Measurements from ENCODE around the gene TELO2.

TELO2 gene

GRCh38 chr16:1511662-1512569 lies 18.8 kb downstream of the TELO2 start:
- Histone ChIP-seq H3K4me3 (ENCODE audit: low read depth, low read length) (no peak overlapping the region), H4K12ac (ENCODE audit: low read depth, low read length) (no peak overlapping the region), H2BK5ac (ENCODE audit: low read depth, low read length, poor library complexity) (no peak overlapping the region), H3K79me1 (ENCODE audit: low read length) (no peaks in the 10 kb centered on the region), H3K18ac (ENCODE audit: low read length) (no peak overlapping the region), H3K9ac (ENCODE audit: low read length) (no peak overlapping the region), H3K4me2 (ENCODE audit: low read length) (no peak overlapping the region), H3K27ac (ENCODE audit: low read depth, low read length) (no peak overlapping the region), H3K9me3 (ENCODE audit: insufficient read depth, low read depth, low read length) (peaks cover 7% of the 10 kb centered on the region), H4K8ac (ENCODE audit: low read depth, low read length) (no peak overlapping the region), H3K36me3 (ENCODE audit: control insufficient read depth in 1 of 2, insufficient read depth in 2 of 2, low read length in 2 of 2) (peaks cover 35 to 39% of the 10 kb centered on the region in 2 experiments), H2AK5ac (ENCODE audit: low read length) (no peak overlapping the region), H4K91ac (ENCODE audit: low read depth, low read length) (no peak overlapping the region), H3K27me3 (ENCODE audit: insufficient read depth, low read length) (no peaks in the 10 kb centered on the region), H3K23ac (ENCODE audit: low read length) (no peak overlapping the region), H3K79me2 (ENCODE audit: control insufficient read depth, insufficient read depth, low read length, poor library complexity) (no peaks in the 10 kb centered on the region), H2AFZ (ENCODE audit: insufficient read depth, low read length, poor library complexity) (no peak overlapping the region), H3K4me1 (ENCODE audit: control insufficient read depth in 1 of 2, insufficient read depth in 2 of 2, low read length in 2 of 2) (no peaks in the 10 kb centered on the region), H3K14ac (ENCODE audit: low read length) (no peak overlapping the region), H2BK12ac (ENCODE audit: low read length) (no peak overlapping the region), H3K4ac (ENCODE audit: low read depth, low read length) (no peak overlapping the region), H2BK120ac (ENCODE audit: insufficient read depth, low read length, poor library complexity) (no peak overlapping the region)
- DNase-seq = no peak
- WGBS (ENCODE audit: extremely low coverage, insufficient coverage, insufficient read length) = no CpG with 5 or more reads among the region's 30 CpGs

GRCh38 chr16:1512774-1513173 lies 19.6 kb downstream of the TELO2 start:
- no peak for DNase-seq
- no peak overlapping the region for H2BK12ac ChIP-seq (ENCODE audit: low read length)
- H3K79me2 ChIP-seq (ENCODE audit: control insufficient read depth, insufficient read depth, low read length, poor library complexity) = no peaks in the 10 kb centered on the region
- peaks cover 3% of the 10 kb centered on the region for H3K9me3 ChIP-seq (ENCODE audit: insufficient read depth, low read depth, low read length)
- WGBS (ENCODE audit: extremely low coverage, insufficient coverage, insufficient read length) = no CpG with 5 or more reads among the region's 15 CpGs
- no peak overlapping the region for H2BK120ac ChIP-seq (ENCODE audit: insufficient read depth, low read length, poor library complexity)
- H3K79me1 ChIP-seq (ENCODE audit: low read length) = no peaks in the 10 kb centered on the region
- no peak overlapping the region for H2AFZ ChIP-seq (ENCODE audit: insufficient read depth, low read length, poor library complexity)
- H2BK5ac ChIP-seq (ENCODE audit: low read depth, low read length, poor library complexity) = no peak overlapping the region
- peaks cover 27 to 30% of the 10 kb centered on the region in 2 experiments for H3K36me3 ChIP-seq (ENCODE audit: control insufficient read depth in 1 of 2, insufficient read depth in 2 of 2, low read length in 2 of 2)
- no peak overlapping the region for H4K8ac ChIP-seq (ENCODE audit: low read depth, low read length)
- H3K14ac ChIP-seq (ENCODE audit: low read length) = no peak overlapping the region
- H4K91ac ChIP-seq (ENCODE audit: low read depth, low read length) = no peak overlapping the region
- no peaks in the 10 kb centered on the region for H3K27me3 ChIP-seq (ENCODE audit: insufficient read depth, low read length)
- no peaks in the 10 kb centered on the region for H3K4me1 ChIP-seq (ENCODE audit: control insufficient read depth in 1 of 2, insufficient read depth in 2 of 2, low read length in 2 of 2)
- no peak overlapping the region for H2AK5ac ChIP-seq (ENCODE audit: low read length)
- no peak overlapping the region for H3K4me3 ChIP-seq (ENCODE audit: low read depth, low read length)
- H3K23ac ChIP-seq (ENCODE audit: low read length) = no peak overlapping the region
- H4K12ac ChIP-seq (ENCODE audit: low read depth, low read length) = no peak overlapping the region
- no peak overlapping the region for H3K9ac ChIP-seq (ENCODE audit: low read length)
- H3K4ac ChIP-seq (ENCODE audit: low read depth, low read length) = no peak overlapping the region
- no peak overlapping the region for H3K4me2 ChIP-seq (ENCODE audit: low read length)
- H3K18ac ChIP-seq (ENCODE audit: low read length) = no peak overlapping the region
- H3K27ac ChIP-seq (ENCODE audit: low read depth, low read length) = no peak overlapping the region

GRCh38 chr16:1514507-1514906 lies 21.3 kb downstream of the TELO2 start:
- Histone ChIP-seq H3K14ac (ENCODE audit: low read length) (no peak overlapping the region), H3K4ac (ENCODE audit: low read depth, low read length) (no peak overlapping the region), H3K4me1 (ENCODE audit: control insufficient read depth in 1 of 2, insufficient read depth in 2 of 2, low read length in 2 of 2) (no peaks in the 10 kb centered on the region), H4K12ac (ENCODE audit: low read depth, low read length) (no peak overlapping the region), H4K8ac (ENCODE audit: low read depth, low read length) (no peak overlapping the region), H3K27me3 (ENCODE audit: insufficient read depth, low read length) (no peaks in the 10 kb centered on the region), H3K18ac (ENCODE audit: low read length) (no peak overlapping the region), H3K9me3 (ENCODE audit: insufficient read depth, low read depth, low read length) (peaks cover 4% of the 10 kb centered on the region), H3K79me2 (ENCODE audit: control insufficient read depth, insufficient read depth, low read length, poor library complexity) (no peaks in the 10 kb centered on the region), H3K23ac (ENCODE audit: low read length) (no peak overlapping the region), H3K4me3 (ENCODE audit: low read depth, low read length) (no peak overlapping the region), H3K79me1 (ENCODE audit: low read length) (no peaks in the 10 kb centered on the region), H2AFZ (ENCODE audit: insufficient read depth, low read length, poor library complexity) (no peak overlapping the region), H3K27ac (ENCODE audit: low read depth, low read length) (no peak overlapping the region), H2BK5ac (ENCODE audit: low read depth, low read length, poor library complexity) (no peak overlapping the region), H3K9ac (ENCODE audit: low read length) (no peak overlapping the region), H2BK12ac (ENCODE audit: low read length) (no peak overlapping the region), H4K91ac (ENCODE audit: low read depth, low read length) (no peak overlapping the region), H3K4me2 (ENCODE audit: low read length) (no peak overlapping the region), H2AK5ac (ENCODE audit: low read length) (no peak overlapping the region), H2BK120ac (ENCODE audit: insufficient read depth, low read length, poor library complexity) (no peak overlapping the region), H3K36me3 (ENCODE audit: control insufficient read depth in 1 of 2, insufficient read depth in 2 of 2, low read length in 2 of 2) (peaks cover 19 to 23% of the 10 kb centered on the region in 2 experiments)
- no peak for DNase-seq
- no CpG with 5 or more reads among the region's 3 CpGs for WGBS (ENCODE audit: extremely low coverage, insufficient coverage, insufficient read length)

GRCh38 chr16:1518626-1519135 lies 25.5 kb downstream of the TELO2 start:
- Histone ChIP-seq H3K4me2 (ENCODE audit: low read length) (no peak overlapping the region), H3K36me3 (ENCODE audit: control insufficient read depth in 1 of 2, insufficient read depth in 2 of 2, low read length in 2 of 2) (peaks cover 17 to 24% of the 10 kb centered on the region in 2 experiments), H4K91ac (ENCODE audit: low read depth, low read length) (no peak overlapping the region), H3K23ac (ENCODE audit: low read length) (no peak overlapping the region), H3K4ac (ENCODE audit: low read depth, low read length) (no peak overlapping the region), H2AK5ac (ENCODE audit: low read length) (no peak overlapping the region), H3K4me1 (ENCODE audit: control insufficient read depth in 1 of 2, insufficient read depth in 2 of 2, low read length in 2 of 2) (no peaks in the 10 kb centered on the region), H3K14ac (ENCODE audit: low read length) (no peak overlapping the region), H2BK5ac (ENCODE audit: low read depth, low read length, poor library complexity) (no peak overlapping the region), H2BK120ac (ENCODE audit: insufficient read depth, low read length, poor library complexity) (no peak overlapping the region), H3K27me3 (ENCODE audit: insufficient read depth, low read length) (no peaks in the 10 kb centered on the region), H3K27ac (ENCODE audit: low read depth, low read length) (no peak overlapping the region), H3K9ac (ENCODE audit: low read length) (no peak overlapping the region), H4K12ac (ENCODE audit: low read depth, low read length) (no peak overlapping the region), H3K18ac (ENCODE audit: low read length) (no peak overlapping the region), H3K79me1 (ENCODE audit: low read length) (no peaks in the 10 kb centered on the region), H3K9me3 (ENCODE audit: insufficient read depth, low read depth, low read length) (peaks cover 6% of the 10 kb centered on the region), H2BK12ac (ENCODE audit: low read length) (no peak overlapping the region), H2AFZ (ENCODE audit: insufficient read depth, low read length, poor library complexity) (no peak overlapping the region), H4K8ac (ENCODE audit: low read depth, low read length) (no peak overlapping the region), H3K79me2 (ENCODE audit: control insufficient read depth, insufficient read depth, low read length, poor library complexity) (no peaks in the 10 kb centered on the region), H3K4me3 (ENCODE audit: low read depth, low read length) (no peak overlapping the region)
- no peak for DNase-seq
- WGBS (ENCODE audit: extremely low coverage, insufficient coverage, insufficient read length) = no CpG with 5 or more reads among the region's 16 CpGs
